NOMO-1 (cell line): Measurements from ENCODE around the gene KRTAP10-3.
A peak's percentile ranks its signal among the peaks of the same experiment; 100 is the strongest.

Source experiments
- DNase-seq, 2 experiments: peaks; one replicate each; lab custom pipeline; 2025; ENCODE audit not compliant: unreplicated experiment in 2 of 2; lab: John Stamatoyannopoulos, UW

KRTAP10-3 gene

DNA sequence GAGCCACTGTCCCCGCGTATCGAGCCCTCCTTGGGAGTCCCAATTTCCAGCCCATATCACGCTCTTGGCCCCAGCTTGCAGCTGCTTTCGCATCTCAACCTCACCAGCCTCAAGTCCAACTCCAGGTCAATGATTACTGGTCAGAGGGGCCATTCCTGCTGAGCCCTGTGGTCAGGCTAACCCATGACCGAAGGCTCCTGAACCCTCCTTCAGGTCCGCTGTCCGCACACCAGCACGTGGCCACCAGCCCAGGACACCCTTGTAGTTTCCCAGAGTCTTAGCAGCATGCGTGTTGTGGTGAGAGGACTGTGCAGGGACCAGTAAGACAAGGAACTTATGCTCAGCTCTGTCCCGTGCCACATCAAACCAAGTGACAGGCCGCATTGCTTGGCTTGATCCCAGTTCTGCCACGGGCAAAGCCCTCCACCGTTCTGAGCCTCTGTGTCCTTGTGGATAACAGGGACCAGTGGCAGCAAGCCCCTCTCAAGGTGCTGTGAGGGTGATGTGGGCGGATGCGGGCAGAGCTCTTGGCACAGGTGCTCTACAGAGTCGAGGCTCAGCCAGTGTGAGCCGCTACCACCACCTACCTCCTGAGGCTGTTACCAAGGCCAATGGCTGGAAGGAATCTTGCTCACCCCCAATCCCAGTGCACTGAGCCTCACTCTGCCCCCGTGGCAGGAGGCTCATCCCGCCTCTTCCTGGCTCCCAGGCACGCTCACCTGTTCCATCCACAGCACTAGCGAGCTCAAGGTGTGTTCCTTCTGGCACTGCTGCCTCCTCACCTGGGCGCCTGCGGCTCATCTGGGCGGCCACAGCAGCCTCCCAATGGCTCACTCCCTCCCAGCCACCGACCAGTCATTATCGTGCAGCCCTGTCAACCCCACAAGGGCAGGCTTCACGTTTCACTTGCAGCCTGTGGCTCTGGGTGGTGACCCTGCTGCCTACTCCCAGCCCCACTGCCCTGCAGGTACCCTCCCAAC lies 39.0 kb downstream of the KRTAP10-3 start:
- no peak for DNase-seq

GRCh38 chr21:44518686-44519085 lies 39.9 kb downstream of the KRTAP10-3 start:
- no peak for DNase-seq

DNA sequence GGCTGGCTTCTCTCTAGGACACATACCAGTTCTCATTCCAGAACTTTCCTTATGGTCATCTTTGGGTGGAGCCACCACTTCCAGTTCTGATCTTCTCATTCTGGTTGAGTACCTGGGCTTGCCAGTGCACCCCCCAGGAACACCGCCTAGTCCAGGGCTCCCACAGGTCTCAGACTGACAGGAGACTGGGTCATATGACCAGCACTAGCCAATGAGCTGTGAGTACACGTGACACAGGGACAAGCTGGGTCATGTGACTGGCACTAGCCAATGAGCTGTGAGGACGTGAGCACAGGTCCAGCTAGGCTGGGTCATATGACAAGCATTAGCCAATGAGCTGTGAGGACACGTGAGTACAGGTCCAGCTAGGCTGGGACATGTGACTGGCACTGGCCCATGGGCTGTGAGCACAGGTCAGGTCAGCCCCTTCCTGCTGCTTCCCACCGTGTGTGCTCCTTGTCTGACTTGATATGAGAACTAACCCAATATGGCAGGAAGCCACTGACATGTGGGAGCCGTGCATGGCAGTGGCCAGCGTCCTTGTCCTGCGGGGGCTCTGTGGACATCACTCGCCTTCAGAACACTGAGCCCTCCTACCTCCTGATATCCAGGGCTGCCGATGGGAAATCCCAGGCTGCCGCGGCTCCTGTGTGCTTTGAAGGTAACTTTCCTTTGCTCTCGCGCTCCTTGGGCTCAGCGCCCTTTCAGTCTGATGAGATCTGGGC lies 41.3 kb downstream of the KRTAP10-3 start:
- no peak for DNase-seq

DNA sequence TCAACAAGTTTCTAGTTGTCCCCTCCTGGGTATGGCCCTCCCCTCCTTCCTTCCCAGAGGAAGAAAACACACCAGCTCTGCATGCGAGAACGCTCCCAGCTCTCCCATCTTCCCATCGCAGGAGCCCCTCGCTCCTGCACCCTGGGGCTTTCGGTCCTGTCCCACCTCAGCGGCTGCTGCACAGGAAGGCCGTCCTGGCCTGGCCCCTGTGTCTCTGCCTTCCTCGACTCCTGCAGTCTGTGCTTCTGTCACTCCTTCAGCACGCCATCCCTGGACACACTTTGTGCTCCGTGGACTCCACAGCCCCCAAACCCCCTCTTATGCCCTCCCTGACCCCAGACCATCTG lies 41.8 kb downstream of the KRTAP10-3 start:
- no peak for DNase-seq

- DNase-seq, result no peak
Observed at GRCh38 chr21:44516342-44516741, 42.3 kb downstream of the KRTAP10-3 start.

DNA sequence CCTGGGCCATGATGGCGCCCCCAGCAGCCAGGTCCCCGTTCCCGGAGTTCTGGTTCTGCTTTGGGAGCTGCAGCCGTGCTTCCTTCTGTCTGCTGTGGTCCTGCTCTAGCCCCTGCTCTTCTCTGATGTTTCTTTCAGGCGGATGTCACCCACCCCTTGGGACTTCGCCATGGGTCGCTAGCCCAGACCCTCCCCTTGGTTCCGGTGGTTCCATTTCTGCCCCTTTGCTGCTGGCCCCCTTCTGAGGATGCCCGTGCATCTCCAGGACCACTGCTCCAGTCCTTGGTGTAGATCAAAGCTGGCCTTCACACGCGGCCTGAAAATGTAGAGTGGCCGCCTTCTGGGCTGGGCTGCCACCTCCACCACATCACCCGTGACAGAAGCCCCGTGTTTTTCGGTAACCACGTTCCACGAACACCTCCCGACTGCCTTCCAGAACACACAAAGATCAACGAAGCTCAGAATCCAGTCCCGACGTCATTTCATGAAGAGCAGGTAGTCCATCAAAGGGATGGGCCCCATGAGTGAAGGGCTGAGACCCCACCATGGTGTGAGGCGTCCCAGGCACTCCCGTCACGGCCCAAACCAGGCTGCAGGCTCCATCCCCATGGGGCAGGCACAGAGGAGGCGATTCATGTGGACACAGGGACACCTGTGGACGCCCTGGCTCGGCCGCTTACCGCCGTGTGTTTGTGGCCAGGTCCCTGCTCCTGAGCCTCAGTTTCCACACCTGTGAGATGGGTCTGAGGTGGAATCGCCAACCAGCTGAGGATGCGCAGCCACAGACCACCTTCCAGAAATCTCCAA lies 43.0 kb downstream of the KRTAP10-3 start:
- DNase-seq, result no peak

DNA sequence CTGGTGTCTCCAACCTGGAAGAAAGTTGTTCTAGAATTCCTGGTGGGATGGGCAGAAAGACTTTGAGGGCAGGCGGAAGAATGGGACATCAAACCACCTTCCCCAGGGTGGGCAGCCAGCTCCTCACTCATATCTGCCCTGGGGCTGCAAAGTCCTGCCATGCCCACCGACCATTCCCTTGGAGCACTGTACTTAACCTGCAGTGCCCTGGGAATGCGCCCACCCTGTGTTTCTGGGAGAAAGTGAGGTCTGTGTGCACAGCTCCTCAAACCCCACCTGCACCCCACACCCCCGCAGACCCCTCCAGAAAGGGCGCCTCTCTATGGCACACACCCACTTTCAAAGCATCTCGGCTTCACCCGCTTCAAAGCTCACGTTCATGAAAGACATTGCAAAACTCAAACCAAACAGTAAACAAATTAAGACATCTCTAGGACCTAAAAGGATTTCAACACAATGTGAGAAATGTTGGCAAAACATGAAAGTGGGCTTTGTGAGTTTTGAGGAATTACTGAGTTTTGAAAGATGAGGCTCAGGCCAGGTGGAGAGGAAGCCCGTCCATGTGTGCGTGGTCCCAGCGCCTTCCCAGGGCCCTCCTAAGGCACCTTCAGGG lies 43.7 kb downstream of the KRTAP10-3 start:
- DNase-seq, result no peak

GRCh38 chr21:44514218-44514520 lies 44.4 kb downstream of the KRTAP10-3 start:
- no peak for DNase-seq

DNA sequence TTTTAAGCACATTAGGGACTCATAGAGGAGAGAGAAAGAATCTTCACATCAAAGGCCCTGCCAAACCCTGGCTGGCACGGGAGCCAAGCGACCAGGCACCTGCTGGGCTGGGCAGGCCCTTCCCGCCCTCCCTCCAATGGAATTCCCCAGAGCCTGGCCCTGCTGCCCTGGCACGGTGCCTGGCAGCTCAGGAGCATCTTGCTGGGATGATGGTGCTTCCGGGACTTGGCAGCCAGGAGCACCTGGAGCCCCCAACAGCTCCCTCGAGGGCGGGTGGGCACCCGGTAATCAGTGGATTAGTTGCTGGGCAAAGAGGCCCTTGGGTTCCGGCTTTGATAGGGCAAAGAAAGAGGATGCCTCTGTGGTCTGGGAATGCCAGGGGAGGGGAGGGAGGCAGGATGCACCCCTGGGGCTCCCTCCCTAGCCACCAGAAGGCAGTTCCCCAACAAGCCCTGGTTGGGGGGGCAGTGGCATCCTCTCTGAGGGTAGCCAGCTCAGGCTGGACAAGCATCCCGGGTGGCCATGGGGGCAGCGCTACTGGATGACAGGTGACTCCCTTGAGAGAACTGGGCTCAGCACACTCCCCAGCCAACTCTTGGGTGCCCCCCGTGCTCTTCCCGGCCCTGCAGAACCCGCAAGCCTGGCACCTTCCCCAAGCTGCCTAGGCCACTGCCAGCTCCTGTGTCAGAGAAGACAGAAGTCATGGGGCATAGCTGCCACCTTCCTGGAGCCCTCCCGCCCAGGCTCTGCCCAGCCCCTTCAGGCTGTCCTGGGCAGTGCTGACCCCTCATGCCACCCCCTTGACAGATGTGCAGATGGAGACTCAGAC lies 45.0 kb downstream of the KRTAP10-3 start:
- no peak for DNase-seq

GRCh38 chr21:44512496-44513388 lies 45.9 kb downstream of the KRTAP10-3 start:
- DNase-seq, result no peak

GRCh38 chr21:44511938-44512275 lies 46.7 kb downstream of the KRTAP10-3 start:
- DNase-seq, result no peak

DNA sequence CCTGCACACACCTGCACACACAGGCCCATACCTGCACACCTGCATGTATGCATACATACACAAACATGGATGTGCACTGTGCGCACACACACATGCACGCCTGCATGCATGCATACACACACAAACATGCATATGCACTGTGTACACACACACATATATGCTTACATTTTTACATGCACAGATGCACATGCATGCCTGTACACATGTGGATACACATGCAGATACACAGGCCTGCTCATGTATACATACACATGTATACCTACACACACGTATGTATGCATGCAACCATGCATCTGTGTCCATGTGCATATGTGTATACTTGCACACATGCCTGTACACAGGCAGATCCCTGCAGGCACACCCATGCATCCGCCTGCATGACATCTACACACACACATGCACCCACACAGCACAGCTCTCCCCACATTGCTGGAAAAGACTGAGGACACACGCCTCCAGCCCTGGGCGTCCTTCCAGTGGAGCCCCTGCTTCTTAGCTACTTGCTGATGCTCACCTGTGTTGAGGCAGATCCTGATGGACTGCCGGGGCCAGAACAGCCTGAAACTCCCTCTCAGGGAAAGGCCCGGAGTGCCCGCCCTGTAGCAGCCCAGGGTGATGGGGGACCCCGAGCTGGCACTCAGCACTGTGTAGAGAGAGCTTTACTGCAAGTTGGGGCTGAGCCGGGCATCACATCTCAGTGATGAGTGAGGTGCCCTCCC lies 47.2 kb downstream of the KRTAP10-3 start:
- no peak for DNase-seq

- DNase-seq, result peak; percentile 26 to 46
Observed at GRCh38 chr21:44510508-44511218, 47.9 kb downstream of the KRTAP10-3 start.

- no peak for DNase-seq
Observed at GRCh38 chr21:44510109-44510507, 48.5 kb downstream of the KRTAP10-3 start.

DNA sequence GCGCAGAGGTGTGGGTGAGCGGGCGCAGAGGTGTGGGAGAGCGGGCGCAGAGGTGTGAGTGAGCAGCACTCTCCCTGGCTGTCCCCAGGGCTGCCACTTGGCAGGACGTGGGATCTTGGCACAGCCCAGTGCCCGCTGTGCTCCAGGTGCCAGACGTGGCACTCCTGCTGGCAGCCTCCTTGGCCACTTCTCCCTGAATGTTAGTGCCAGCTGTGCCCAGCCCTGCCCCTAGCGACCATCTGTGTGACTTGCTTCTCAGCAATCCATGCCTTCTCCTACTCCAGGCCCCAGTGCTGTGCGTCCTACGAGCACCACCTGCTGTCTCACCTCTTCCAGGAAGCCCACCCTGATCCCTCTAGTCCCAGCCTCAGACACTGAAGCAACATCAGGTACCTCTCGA lies 49.1 kb downstream of the KRTAP10-3 start:
- no peak for DNase-seq

GRCh38 chr21:44508711-44509445 lies 49.7 kb downstream of the KRTAP10-3 start:
- no peak for DNase-seq

DNA sequence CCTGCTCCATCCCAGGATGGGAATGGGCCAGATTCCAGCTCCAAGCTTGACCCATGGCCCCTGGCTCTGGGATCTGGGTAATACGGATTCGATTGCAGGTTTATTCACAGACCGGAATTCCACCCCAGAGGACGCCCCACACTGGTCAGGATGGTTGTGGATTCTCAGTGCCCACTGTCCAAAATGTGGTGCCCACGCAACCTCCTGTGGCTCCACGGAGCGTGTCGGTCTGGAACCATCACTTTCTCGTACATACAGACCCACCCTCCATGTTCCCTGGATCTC lies 50.2 kb downstream of the KRTAP10-3 start:
- no peak for DNase-seq
